ENCODE results near the gene ATG101.

GRCh38 chr12:52061470-52062166 lies 8.2 kb upstream of the ATG101 start:
- TF ChIP-seq CTCF (IDR thresholded peaks at IDR 0.05; ENCODE audit: control extremely low read depth in 1 of 3, insufficient read depth in 1 of 3, low read depth in 1 of 3, low read length in 3 of 3) (no peak), ATF3 (IDR thresholded peaks at IDR 0.05; ENCODE audit: insufficient read depth, low read depth, low read length) (no peak), KDM4A (IDR thresholded peaks at IDR 0.05; ENCODE audit: low read depth, low read length, severe bottlenecking) (no peak), RAD21 (IDR thresholded peaks at IDR 0.05 in 1 of 2, conservative IDR thresholded peaks at IDR 0.05 in 1 of 2; ENCODE audit: low read depth in 2 of 2, low read length in 2 of 2) (no peak), JUN (IDR thresholded peaks at IDR 0.05; ENCODE audit: low read depth, low read length) (no peak), ASH2L (IDR thresholded peaks at IDR 0.05; ENCODE audit: low read length) (no peak), ZNF274 (IDR thresholded peaks at IDR 0.05; ENCODE audit: borderline replicate concordance, extremely low read depth, low read length) (no peak)

Measured in H1 (cell line).